ENCODE results near the gene RAP1GAP2.
"Not testable (repeated sequence)": the region's sequence is repeated elsewhere in the genome, so short reads cannot be mapped to it uniquely, and the experiment has no call there.

Gene RAP1GAP2

GRCh38 chr17:3063507-3063906 lies 267.3 kb downstream of the RAP1GAP2 start, which contains the start of gene OR1D5:
Gene OR1D5 (minus strand): TSS chr17:3063607. CDS start chr17:3063607, 0 bp downstream.
- DNase-seq = not testable (repeated sequence)

- DNase-seq = not testable (repeated sequence)
These were observed 269.0 kb downstream of the RAP1GAP2 start for GRCh38 chr17:3065192-3065591.

GRCh38 chr17:3073850-3074249 lies 277.6 kb downstream of the RAP1GAP2 start:
- not testable (repeated sequence) for DNase-seq
